A172 (cell line): ENCODE data around the gene SH2B3. TPM values are rescaled to one million over a fixed set of nuclear protein-coding genes. Genes with fewer than 3 reads are reported as not detected.

Source experiments
- DNase-seq: peaks from one replicate; pipeline ENCODE4 v3.0.0-alpha.2; 2015; ENCODE audit warnings: low spot score
- total RNA-seq: library from RNA; depleted of rRNA; stranded (reverse); fragments of >200 nt; shearing (Covaris generic); gene quantifications from 2 replicates; pipeline ENCODE4 v1.2.3, GENCODE V29; 2014

SH2B3 gene
- total RNA-seq, 1 experiment from 2014 or later, result 32.3 TPM

DNA sequence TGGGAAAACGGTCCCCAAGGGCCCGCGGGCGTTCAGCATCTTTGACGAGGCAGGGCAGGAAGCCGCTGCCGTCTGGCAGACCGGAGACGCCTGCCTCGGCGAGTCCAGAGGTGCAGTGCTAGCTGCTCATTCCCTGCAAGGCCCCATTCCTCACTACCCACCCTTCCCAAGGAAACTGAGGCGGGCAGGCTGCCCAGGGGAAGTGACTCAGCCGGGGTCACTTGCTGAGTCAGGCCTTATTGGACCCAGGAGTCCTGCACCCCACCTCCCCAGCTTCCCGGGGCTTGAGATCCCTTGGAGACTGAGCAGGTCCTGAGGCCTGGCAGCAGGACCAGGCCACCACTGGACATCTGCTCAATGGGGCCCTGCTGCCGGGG lies 3.7 kb downstream of the SH2B3 start:
- peak; percentile 60 for DNase-seq

- peak; percentile 95 for DNase-seq
Observed at GRCh38 chr12:111409780-111410430, 4.2 kb downstream of the SH2B3 start.

- DNase-seq, result peak; percentile 55
Observed at GRCh38 chr12:111410431-111411184, 4.9 kb downstream of the SH2B3 start.

DNA sequence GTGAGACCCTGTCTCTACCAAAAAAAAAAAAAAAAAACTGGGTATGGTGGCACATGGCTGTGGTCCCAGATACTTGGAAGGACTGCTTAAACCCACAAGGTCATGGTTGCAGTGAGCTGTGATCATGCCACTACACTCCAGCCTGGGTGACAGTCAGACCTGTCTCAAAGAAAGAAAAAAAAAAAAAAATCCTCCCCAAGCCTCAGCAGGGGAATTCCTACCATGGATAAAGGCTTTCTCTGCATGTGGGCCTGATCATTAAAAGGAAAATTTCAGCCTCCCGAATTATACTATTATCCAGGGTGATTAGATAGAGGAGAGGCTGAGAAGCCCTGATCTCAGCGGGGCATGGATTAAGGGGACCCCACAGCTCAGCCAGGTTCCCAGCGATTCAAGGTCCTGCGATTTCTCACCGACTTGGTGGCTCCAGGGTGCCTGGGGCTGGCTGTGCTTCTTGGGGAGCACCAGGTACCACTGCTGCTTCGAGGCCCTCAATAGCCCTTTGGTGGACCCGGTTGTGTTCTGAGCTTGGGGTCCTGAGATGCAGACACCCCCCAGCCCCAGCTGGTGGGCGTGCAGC lies 5.6 kb downstream of the SH2B3 start:
- DNase-seq, result no peak

- peak; percentile 72 for DNase-seq
Observed at GRCh38 chr12:111412007-111412829, 6.5 kb downstream of the SH2B3 start.

GRCh38 chr12:111412830-111413441 lies 7.2 kb downstream of the SH2B3 start:
- DNase-seq, result no peak

- peak; percentile 93 for DNase-seq
Observed at GRCh38 chr12:111413442-111414086, 7.8 kb downstream of the SH2B3 start.

DNA sequence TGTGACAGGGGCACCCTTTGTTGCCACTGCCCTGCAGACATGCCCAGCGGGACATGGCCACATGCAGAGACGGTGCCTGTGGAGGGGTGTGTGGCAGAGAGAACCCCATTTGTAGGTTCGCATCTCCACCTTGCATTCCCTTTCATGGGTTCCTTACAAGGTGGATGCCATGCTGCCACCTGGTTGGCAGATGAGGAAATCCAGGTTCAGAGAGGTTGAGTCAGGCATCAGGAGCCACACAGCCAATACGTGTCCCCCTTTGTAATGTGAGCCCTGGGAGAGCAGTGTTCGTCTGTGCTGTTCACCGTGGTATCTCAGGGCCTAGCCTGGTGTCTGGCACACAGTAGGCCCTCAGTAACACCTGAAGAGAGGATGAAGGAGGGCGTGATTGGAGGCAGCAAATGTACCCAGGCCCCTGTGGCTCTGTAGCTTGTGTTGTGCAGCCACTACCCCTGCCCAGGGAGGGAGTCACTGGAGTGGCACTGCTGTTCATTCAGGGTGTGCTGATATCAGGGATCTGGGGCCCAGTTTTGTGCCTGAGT lies 9.1 kb downstream of the SH2B3 start:
- DNase-seq, result no peak

GRCh38 chr12:111417290-111417689 lies 11.6 kb downstream of the SH2B3 start:
- no peak for DNase-seq

GRCh38 chr12:111417784-111418593 lies 12.3 kb downstream of the SH2B3 start:
- DNase-seq, result no peak

GRCh38 chr12:111418594-111418880 lies 12.8 kb downstream of the SH2B3 start:
- no peak for DNase-seq

DNA sequence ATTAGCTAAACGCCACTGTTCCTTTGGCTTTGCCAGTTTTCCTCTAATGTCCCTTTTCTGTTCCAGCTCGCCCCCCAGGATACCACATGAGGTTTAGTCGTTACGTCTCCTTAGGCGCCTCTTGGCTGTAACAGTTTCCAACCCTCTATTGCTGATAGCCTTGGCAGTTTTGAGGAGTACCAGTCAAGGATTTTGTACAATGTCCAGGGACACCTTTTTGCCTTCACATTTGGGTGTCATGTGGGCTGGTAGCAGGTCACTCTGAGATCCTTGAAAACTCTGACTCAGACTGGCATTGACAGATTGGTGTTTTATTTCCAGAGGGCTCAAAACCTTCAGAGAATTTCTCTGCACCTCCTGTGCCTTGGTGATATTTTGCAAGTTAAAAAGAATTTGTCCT lies 14.1 kb downstream of the SH2B3 start:
- no peak for DNase-seq

DNA sequence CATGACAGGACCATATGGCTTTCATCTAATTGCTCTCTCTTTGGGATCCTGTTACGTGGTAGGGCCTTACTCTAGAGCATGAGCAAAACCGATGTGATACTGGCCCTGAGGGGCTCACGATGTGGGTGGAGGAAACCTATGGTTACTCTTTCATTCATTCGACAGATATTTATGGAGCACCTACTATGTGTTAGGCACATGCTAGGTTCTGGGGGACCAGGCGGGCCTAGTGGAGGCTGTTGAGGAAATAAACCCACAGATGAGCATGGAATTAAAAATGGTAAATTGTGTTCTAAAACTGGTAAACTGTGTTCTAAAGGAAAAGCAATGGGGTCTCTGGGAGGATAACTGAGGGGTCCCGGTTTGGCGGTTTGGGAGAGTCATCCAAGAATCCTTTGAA lies 14.8 kb downstream of the SH2B3 start:
- no peak for DNase-seq

GRCh38 chr12:111424189-111424792 lies 18.6 kb downstream of the SH2B3 start:
- no peak for DNase-seq

GRCh38 chr12:111424793-111425251 lies 19.1 kb downstream of the SH2B3 start:
- no peak for DNase-seq

- DNase-seq, result no peak
Observed at GRCh38 chr12:111425655-111426054, 19.9 kb downstream of the SH2B3 start.

DNA sequence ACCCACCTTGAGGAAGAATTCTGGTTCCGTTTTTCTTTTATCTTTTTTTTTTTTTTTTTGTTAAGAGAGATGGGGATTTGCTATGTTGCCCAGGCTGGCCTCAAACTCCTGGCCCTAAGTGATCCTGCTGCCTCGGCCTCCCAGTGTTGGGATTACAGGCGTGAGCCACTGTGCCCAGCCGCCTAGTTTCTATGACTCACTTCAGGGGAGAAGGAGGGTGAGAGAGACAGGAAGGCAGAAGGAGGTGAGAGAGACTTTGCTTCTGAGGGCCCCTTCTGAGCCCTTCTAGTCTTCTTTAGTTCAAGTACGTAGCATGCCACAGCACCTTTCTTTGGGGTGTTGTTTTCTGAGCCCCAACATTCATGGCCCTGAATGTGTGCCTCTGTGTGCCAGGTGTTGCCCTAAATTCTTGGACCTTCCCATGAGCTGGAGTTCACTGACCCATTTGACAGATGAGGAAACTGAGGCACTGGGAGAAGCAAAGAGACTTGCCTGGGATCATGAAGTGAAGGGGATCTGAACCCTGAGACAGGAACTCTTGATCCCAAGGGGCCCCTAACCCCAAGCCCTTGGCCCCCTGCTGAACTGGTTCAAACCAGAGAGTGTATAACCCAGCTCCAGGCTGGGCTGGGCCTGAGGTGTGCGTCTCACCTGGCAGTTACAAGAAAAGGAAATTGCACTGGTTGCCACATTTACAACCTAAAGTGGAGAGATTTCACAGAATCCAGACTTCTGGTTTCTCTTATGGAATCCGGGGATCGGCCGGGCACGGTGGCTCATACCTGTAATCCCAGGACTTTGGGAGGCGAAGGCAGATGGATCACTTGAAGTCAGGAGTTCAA lies 20.8 kb downstream of the SH2B3 start:
- no peak for DNase-seq

GRCh38 chr12:111427417-111428074 lies 21.8 kb downstream of the SH2B3 start:
- no peak for DNase-seq
